ENCODE data around the gene PRADC1. TPM values are rescaled to one million over a fixed set of nuclear protein-coding genes. Genes with fewer than 3 reads are reported as not detected.

PRADC1 gene
- total and polyA plus RNA-seq, 2 donors (not counting 1 experiment from before 2014, with no cell fraction given), result 2.3 to 4.6 TPM

DNA sequence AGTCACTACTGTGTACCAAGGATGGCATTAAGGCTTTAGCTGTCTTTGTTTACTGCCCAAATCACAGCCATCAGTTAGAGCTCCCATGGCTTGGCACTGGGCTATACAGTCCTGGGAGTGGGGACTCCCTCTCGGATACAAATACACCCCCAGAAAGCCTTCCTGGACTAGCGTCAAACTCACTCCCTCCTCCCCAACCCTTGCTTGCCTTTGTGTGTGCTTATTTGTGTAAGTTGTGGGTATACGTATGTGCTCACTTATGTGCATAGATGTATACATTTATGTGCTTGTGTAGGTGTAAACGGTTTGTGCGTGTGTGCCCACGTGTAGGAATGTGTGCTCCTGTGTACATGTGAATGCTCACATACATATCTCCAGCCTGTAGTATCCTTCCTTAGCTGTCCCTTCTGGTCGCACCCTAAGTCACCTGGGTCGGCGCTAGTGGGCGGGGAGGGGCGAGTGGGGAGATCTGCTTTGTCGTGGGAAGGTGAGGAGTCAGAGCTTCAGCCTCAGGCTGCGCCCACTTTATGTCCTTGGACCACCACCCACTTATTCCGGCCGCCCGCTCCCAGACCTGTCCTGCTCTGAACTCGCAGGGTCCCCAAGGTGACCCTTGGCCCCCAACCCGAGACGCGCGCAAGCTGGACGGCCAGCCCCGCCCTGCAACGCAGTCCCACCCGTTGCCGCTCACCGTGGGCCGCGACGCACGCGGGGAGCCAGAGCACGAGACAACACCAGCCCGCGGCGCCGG is 461 bp downstream of the PRADC1 start:
- Mint-ChIP-seq H3K9me3 (ENCODE audit: insufficient read depth) (no peaks in the 10 kb centered on the region), H3K27me3 (no peaks in the 10 kb centered on the region), H3K4me3 (peak overlapping the region; percentile 99), H3K4me1 (peaks cover 34% of the 10 kb centered on the region), H3K27ac (peak overlapping the region; percentile 93)
- intact Hi-C loops (cut with micrococcal nuclease), result loop anchor here (1.0 to 5.0 kb wide), 8 partner anchors 18 to 1725 kb away; partner anchors contain the start of genes ALMS1, AUP1, DQX1 and HTRA2
- TF ChIP-seq EZH2 (IDR thresholded peaks at IDR 0.05; ENCODE audit: borderline replicate concordance, insufficient read depth, low read depth, low read length, poor library complexity, severe bottlenecking), result no peak
- TF ChIP-seq CTCF (IDR thresholded peaks at IDR 0.05), result no peak
- peak overlapping the region; percentile 99 for H2AFZ ChIP-seq (ENCODE audit: insufficient read depth, low read depth, low read length, poor library complexity, severe bottlenecking)
- peak overlapping the region; percentile 13 to 98 (median 94) for H3K4me3 ChIP-seq (ENCODE audit: control extremely low read depth in 1 of 5, extremely low read depth in 1 of 5, insufficient read depth in 1 of 5, low read depth in 2 of 5, low read length in 4 of 5)
- no peaks in the 10 kb centered on the region for H3K36me3 ChIP-seq (replicated peaks in 1 of 2; ENCODE audit: control extremely low read depth in 1 of 2, control insufficient read depth in 1 of 2, extremely low read depth in 1 of 2, insufficient read depth in 2 of 2, low read length in 1 of 2)
- H4K20me1 ChIP-seq (ENCODE audit: control insufficient read depth, insufficient read depth, low read length, poor library complexity, severe bottlenecking), result peaks cover 21% of the 10 kb centered on the region
- H3K79me2 ChIP-seq (ENCODE audit: control insufficient read depth, insufficient read depth, low read length), result peaks cover 30% of the 10 kb centered on the region
- POLR2A ChIA-PET, result interaction anchor here (0.7 to 2.2 kb wide), 8 partner anchors 14 to 1422 kb away, joined by 3 to 20 read pairs (median 7); partner anchors contain the start of genes ALMS1, FBXO41, INO80B and SFXN5
- H3K9me3 ChIP-seq (ENCODE audit: control extremely low read depth in 1 of 3, control insufficient read depth in 2 of 3, insufficient read depth in 1 of 3, low read length in 2 of 3), result no peaks in the 10 kb centered on the region
- ATAC-seq (ENCODE audit: low read depth), result no peak
- peak overlapping the region; percentile 99 for H3K4me2 ChIP-seq (replicated peaks; ENCODE audit: low read depth, low read length, poor library complexity, severe bottlenecking)
- peak overlapping the region; percentile 75 for H3K9ac ChIP-seq (ENCODE audit: low read length)
- WGBS (ENCODE audit: insufficient coverage), result 3% methylated on average over 30 of the region's 37 CpGs
- CTCF ChIA-PET, result interaction anchor here (0.9 to 2.9 kb wide), 6 partner anchors 9 to 238 kb away, joined by 3 to 24 read pairs (median 6); partner anchors contain the start of gene FBXO41
- H3K27ac ChIP-seq (ENCODE audit: low read length in 2 of 2), result peak overlapping the region in 1 of 2 donors; percentile 52
- peaks cover 18 to 20% of the 10 kb centered on the region in 2 donors for H3K4me1 ChIP-seq (ENCODE audit: control insufficient read depth in 2 of 2, insufficient read depth in 2 of 2, low read length in 2 of 2)
- no peak for DNase-seq
- H3K27me3 ChIP-seq (replicated peaks in 1 of 4; ENCODE audit: control extremely low read depth in 1 of 4, control insufficient read depth in 3 of 4, insufficient read depth in 4 of 4, low read length in 3 of 4), result no peaks in the 10 kb centered on the region

- ATAC-seq (ENCODE audit: low read depth) (no peak), DNase-seq (no peak)
- Mint-ChIP-seq H3K4me1 (peaks cover 8% of the 10 kb centered on the region), H3K27me3 (no peaks in the 10 kb centered on the region), H3K27ac (no peak overlapping the region), H3K4me3 (no peak overlapping the region), H3K9me3 (ENCODE audit: insufficient read depth) (no peaks in the 10 kb centered on the region)
- Histone ChIP-seq H3K4me1 (ENCODE audit: control insufficient read depth in 2 of 2, insufficient read depth in 2 of 2, low read length in 2 of 2) (peaks cover 4 to 7% of the 10 kb centered on the region in 2 donors), H3K36me3 (replicated peaks in 1 of 2; ENCODE audit: control extremely low read depth in 1 of 2, control insufficient read depth in 1 of 2, extremely low read depth in 1 of 2, insufficient read depth in 2 of 2, low read length in 1 of 2) (peaks cover 0 to 10% of the 10 kb centered on the region in 2 experiments), H3K4me3 (ENCODE audit: control extremely low read depth in 1 of 5, extremely low read depth in 1 of 5, insufficient read depth in 1 of 5, low read depth in 2 of 5, low read length in 4 of 5) (no peak overlapping the region), H2AFZ (ENCODE audit: insufficient read depth, low read depth, low read length, poor library complexity, severe bottlenecking) (no peak overlapping the region), H3K27ac (ENCODE audit: low read length in 2 of 2) (no peak overlapping the region), H3K9ac (ENCODE audit: low read length) (no peak overlapping the region), H3K4me2 (replicated peaks; ENCODE audit: low read depth, low read length, poor library complexity, severe bottlenecking) (no peak overlapping the region), H3K79me2 (ENCODE audit: control insufficient read depth, insufficient read depth, low read length) (peaks cover 4% of the 10 kb centered on the region), H3K27me3 (replicated peaks in 1 of 4; ENCODE audit: control extremely low read depth in 1 of 4, control insufficient read depth in 3 of 4, insufficient read depth in 4 of 4, low read length in 3 of 4) (no peaks in the 10 kb centered on the region), H3K9me3 (ENCODE audit: control extremely low read depth in 1 of 3, control insufficient read depth in 2 of 3, insufficient read depth in 1 of 3, low read length in 2 of 3) (no peaks in the 10 kb centered on the region), H4K20me1 (ENCODE audit: control insufficient read depth, insufficient read depth, low read length, poor library complexity, severe bottlenecking) (no peaks in the 10 kb centered on the region)
- TF ChIP-seq CTCF (IDR thresholded peaks at IDR 0.05) (no peak), EZH2 (IDR thresholded peaks at IDR 0.05; ENCODE audit: borderline replicate concordance, insufficient read depth, low read depth, low read length, poor library complexity, severe bottlenecking) (no peak)
- CTCF ChIA-PET, result interaction anchor here (1.5 to 2.9 kb wide), 3 partner anchors 16 to 157 kb away, joined by 3 to 7 read pairs (median 7); partner anchors contain the start of genes ALMS1 and SMYD5
- 98% methylated on average over 8 of the region's 14 CpGs for WGBS (ENCODE audit: insufficient coverage)
- POLR2A ChIA-PET, result no interaction called here
- intact Hi-C loops (cut with micrococcal nuclease), result no loop called here
Observed at GRCh38 chr2:73228631-73229030, 4.4 kb downstream of the PRADC1 start.

Data from B cell (primary cell).